ENCODE results near the gene WHRN.

Gene WHRN

DNA sequence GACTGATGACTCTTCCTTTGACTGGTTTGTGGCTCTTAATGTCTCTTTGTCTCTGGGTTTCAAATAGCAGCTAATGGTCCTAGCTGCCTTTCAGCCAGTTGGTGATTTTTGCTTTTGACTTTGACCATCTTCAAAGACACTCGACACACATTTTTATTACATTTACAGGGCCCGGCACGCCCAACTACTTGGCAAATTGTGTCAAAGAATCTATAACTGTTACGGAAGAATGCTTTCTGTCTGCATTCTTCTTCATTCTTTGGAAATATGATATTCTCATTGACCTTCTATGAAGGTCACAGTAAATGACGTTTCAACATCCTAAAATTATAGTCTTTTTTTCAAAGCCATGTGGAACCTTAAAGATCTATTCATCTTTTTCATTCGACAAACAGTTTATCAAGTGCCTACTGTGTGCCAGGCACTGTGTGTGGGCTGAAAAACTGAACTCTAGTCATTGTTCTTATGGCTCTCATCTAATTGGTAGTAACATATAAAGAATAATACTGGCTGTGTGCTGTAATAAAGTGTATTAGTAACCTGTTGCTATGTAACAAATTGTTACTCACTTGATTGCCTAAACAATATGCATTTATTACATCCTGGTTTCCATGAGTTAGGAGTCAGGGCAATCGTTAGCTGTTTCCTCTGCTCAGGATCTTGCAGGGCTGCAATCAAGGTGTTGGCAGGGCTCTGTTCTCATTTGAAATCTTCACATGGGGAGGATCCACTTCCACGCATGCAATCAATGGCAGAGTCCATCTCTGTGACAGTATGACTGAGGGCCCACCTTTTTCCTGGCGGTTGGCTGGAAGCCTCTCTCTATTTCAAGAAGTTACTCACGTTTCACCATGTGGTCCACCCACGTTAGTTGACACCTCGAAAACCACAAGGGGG, 7.0 kb upstream of the WHRN start:
- no peaks in the 10 kb centered on the region for H3K36me3 ChIP-seq (ENCODE audit: control insufficient read depth, insufficient read depth, low read length)
- no peak overlapping the region for H3K4me3 ChIP-seq (ENCODE audit: low read length)
- H3K9ac ChIP-seq (ENCODE audit: low read length), result no peak overlapping the region
- H3K27ac ChIP-seq (ENCODE audit: low read depth, low read length), result no peak overlapping the region
- no peaks in the 10 kb centered on the region for H3K27me3 ChIP-seq (ENCODE audit: control insufficient read depth, insufficient read depth, low read length)
- no peaks in the 10 kb centered on the region for H3K4me1 ChIP-seq (ENCODE audit: control insufficient read depth, insufficient read depth, low read length)

DNA sequence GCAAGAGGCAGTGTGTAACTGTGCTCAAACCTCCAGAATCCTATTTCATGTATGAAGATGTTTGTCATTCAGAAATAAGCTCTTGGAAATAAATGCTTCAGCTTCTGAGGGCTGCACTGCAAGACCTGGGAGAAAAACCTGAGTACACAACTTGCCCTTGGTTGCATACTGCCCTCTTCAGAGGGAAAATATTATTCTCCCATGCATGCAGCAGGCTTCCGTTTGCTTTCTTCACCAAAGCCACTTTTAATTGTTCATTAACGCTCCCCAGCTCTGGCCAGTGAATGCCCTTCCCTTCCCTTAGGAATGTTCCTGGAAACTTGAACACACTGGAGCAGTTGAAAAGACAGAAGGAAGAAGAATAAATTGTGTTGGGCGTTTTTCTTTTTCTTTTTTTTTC, 2.5 kb upstream of the WHRN start:
- Histone ChIP-seq H3K9ac (ENCODE audit: low read length) (no peak overlapping the region), H3K27me3 (ENCODE audit: control insufficient read depth, insufficient read depth, low read length) (no peaks in the 10 kb centered on the region), H3K27ac (ENCODE audit: low read depth, low read length) (no peak overlapping the region), H3K36me3 (ENCODE audit: control insufficient read depth, insufficient read depth, low read length) (no peaks in the 10 kb centered on the region), H3K4me1 (ENCODE audit: control insufficient read depth, insufficient read depth, low read length) (peaks cover 4% of the 10 kb centered on the region), H3K4me3 (ENCODE audit: low read length) (no peak overlapping the region)

DNA sequence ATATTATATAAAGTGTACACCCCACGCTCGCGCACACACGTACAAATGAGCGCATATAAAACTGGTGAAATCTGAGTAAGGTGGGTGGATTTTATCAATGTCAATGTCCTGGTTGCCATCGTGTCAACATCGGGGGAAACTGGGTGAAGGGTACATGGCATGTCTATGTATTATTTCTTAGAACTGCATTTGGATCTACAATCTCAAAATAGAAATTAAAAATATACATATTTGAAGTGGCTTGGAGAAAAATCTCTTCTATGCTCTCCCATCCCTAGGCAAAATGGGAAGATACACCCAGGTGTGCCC, 763 bp upstream of the WHRN start:
- Histone ChIP-seq H3K4me1 (ENCODE audit: control insufficient read depth, insufficient read depth, low read length) (peaks cover 13% of the 10 kb centered on the region), H3K36me3 (ENCODE audit: control insufficient read depth, insufficient read depth, low read length) (no peaks in the 10 kb centered on the region), H3K9ac (ENCODE audit: low read length) (no peak overlapping the region), H3K27ac (ENCODE audit: low read depth, low read length) (no peak overlapping the region), H3K4me3 (ENCODE audit: low read length) (peak overlapping the region; percentile 71), H3K27me3 (ENCODE audit: control insufficient read depth, insufficient read depth, low read length) (no peaks in the 10 kb centered on the region)

DNA sequence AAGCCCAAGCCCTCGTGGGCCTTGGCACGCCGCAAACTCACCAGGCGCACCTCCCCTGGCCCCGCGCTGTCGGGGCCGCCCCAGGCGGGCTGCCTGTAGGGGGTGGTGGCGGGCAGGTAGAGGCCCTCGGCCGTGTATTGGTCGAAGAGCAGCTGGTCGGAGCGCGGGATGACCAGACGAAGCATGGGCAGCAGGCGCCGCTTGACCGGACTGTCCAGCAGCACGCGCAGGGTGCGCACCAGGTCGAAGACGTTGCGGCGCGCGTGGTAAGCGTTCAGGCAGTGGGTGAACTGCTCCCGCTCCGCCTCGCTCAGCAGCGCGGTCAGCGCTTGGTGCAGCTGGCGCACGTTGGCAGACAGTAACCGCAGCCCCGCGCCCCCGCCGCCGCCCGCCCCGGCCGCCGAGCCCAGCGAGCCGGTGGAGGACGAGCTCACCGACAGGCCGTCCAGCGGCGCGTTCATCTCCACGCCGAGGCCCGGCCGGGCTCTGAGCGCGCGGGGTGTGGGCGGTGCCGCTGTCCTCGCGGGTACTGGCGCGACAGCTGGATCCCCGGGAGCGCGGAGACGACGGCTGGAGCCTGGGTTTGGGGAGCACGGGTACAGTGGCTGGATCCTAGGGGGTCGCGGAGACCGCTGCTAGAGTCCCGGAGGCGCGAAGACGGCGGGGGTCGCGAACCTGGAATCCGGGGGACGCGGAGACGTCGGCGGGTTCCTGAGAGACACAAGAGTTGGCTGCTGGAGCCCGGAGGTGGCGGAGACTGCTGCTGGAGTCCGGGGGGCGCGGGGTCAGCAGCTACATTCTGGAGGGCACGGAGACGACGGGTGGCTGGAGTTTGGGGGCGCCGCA, 709 bp downstream of the WHRN start:
- Histone ChIP-seq H3K4me3 (ENCODE audit: low read length) (peak overlapping the region; percentile 72), H3K27ac (ENCODE audit: low read depth, low read length) (peak overlapping the region; percentile 93), H3K27me3 (ENCODE audit: control insufficient read depth, insufficient read depth, low read length) (no peaks in the 10 kb centered on the region), H3K4me1 (ENCODE audit: control insufficient read depth, insufficient read depth, low read length) (peaks cover 16% of the 10 kb centered on the region), H3K9ac (ENCODE audit: low read length) (peak overlapping the region; percentile 61), H3K36me3 (ENCODE audit: control insufficient read depth, insufficient read depth, low read length) (no peaks in the 10 kb centered on the region)

DNA sequence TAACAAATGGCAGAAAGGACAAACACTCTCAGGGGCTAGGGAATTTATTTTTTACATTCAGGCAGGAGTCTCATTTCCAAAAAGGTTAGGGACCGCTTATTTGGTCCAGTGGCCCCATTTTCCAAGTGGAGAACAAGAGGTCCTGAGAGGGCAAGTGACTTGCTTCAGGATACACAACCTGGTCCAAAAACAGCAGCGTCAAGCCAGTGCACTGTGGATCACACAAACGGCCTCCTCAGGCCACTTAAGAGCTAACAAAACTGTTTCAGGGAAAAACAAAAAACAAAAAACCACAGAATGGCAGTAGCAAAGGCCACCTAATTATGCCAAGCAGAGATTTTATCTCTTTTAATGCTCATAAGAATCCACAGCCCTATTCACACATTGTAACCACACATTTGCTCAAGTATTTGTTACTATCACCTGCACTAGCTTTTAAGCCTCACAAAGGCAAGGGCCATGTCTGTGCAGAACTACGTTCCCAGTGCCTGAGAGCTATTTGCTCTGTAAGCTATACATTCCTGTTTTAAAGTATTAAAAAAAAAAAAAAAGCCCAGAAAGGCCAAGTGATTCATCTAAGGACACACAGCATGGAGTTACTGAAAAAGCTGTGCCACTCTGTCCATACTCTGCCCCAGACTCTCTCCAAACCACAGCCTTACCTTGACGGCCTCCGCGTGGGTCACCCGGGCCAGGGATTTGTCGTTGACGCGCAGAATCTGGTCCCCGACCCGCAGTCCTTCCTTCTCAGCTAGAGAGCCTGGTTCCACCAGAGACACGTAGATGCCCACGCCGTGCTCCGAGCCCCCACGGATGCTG, 1.5 kb downstream of the WHRN start:
- H3K4me1 ChIP-seq (ENCODE audit: control insufficient read depth, insufficient read depth, low read length), result peaks cover 16% of the 10 kb centered on the region
- H3K27me3 ChIP-seq (ENCODE audit: control insufficient read depth, insufficient read depth, low read length), result no peaks in the 10 kb centered on the region
- H3K27ac ChIP-seq (ENCODE audit: low read depth, low read length), result peak overlapping the region; percentile 93
- no peak overlapping the region for H3K9ac ChIP-seq (ENCODE audit: low read length)
- H3K4me3 ChIP-seq (ENCODE audit: low read length), result peak overlapping the region; percentile 72
- H3K36me3 ChIP-seq (ENCODE audit: control insufficient read depth, insufficient read depth, low read length), result no peaks in the 10 kb centered on the region

DNA sequence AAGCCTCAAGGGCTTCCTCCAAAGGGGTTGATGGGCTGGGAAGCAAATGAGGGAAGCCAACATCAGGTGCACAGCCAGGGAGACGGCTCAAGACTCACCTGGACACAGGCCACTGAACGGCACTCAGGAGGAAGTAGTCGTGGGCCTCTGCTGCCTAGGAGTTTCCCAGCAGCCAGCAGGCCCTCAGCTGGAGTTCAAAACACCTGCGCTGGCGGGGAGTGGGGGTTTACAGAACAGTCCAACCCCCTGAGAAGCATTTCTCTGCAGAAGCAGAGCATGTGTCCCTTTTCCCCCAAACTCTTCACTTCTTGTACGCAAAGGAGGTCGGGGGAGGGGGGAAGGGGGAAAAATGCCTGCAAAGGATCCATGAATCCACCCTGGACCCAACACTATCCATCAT, 2.3 kb downstream of the WHRN start:
- Histone ChIP-seq H3K27me3 (ENCODE audit: control insufficient read depth, insufficient read depth, low read length) (no peaks in the 10 kb centered on the region), H3K36me3 (ENCODE audit: control insufficient read depth, insufficient read depth, low read length) (no peaks in the 10 kb centered on the region), H3K4me1 (ENCODE audit: control insufficient read depth, insufficient read depth, low read length) (peaks cover 16% of the 10 kb centered on the region), H3K27ac (ENCODE audit: low read depth, low read length) (peak overlapping the region; percentile 93), H3K9ac (ENCODE audit: low read length) (no peak overlapping the region), H3K4me3 (ENCODE audit: low read length) (peak overlapping the region; percentile 47)

DNA sequence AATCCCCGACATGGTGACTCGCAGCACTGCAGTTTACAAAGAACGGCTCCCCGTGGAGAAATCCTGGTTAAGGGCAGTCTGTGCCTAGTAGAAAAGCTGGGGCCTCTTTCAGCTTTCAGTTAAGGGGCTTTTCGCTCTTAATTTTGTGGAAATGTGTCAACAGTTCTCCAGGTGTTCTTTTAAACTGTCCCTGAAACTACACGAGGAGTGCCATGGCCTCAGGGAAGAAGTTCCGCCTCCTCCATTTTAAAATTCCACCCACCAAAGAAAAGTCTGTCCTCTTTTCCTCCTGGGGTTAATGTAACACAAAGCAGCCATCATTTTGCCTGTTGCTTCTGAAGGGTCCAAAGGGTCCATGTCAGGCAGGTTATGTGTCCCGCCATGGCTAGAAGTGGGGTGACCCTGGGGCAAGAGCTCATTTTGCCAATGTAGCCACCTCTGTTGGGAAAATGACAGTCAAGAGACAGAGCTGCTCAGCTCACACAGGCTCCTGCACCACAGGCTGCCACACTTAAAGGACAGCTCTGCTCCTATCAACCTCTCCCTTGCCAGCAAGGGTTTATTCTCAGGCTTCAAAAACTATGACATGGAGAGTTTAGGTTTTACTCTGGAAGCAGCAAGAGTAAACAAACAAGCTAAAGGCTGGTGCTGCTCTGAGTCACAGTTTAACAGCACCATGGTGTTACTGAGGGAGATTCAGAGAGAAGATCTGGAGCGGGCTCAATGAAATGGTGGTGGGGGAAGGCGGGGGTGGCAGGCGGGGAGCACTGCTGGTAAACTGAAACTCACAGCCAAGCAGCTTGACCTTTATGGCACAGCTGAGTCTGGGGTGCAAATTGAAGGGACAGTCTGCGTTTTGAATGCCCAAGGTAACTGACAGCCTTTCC, 3.2 kb downstream of the WHRN start:
- Histone ChIP-seq H3K4me1 (ENCODE audit: control insufficient read depth, insufficient read depth, low read length) (peaks cover 16% of the 10 kb centered on the region), H3K4me3 (ENCODE audit: low read length) (peak overlapping the region; percentile 47), H3K27me3 (ENCODE audit: control insufficient read depth, insufficient read depth, low read length) (no peaks in the 10 kb centered on the region), H3K27ac (ENCODE audit: low read depth, low read length) (peak overlapping the region; percentile 93), H3K36me3 (ENCODE audit: control insufficient read depth, insufficient read depth, low read length) (no peaks in the 10 kb centered on the region), H3K9ac (ENCODE audit: low read length) (peak overlapping the region; percentile 12)

DNA sequence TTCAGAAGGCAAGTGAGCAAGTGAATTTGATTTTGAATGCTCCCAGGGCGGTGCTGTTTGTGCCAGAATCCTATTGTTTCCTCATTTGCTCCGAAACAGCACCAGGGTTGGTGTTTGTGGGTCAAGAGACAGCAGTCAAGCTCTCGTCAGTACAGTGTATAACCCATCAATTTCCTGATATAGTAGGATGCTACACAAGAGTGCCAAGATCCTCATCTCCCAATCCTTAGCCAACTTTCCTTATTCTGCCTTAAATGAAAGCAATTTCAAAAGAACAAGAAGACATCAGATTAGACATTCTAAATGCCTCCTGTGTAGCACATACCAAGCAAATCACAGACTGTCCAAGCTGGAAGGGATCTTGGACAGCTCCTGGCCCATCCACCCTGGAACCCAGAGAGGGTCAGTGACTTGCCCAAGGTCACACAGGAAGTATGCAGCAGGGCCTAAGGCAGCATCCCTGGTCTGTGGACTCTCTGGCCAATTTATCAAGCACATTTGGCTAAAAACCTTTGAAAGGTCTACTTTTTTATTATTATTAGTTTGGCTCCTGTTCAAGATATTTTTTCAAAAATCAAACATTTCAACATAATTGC, 4.5 kb downstream of the WHRN start:
- Histone ChIP-seq H3K36me3 (ENCODE audit: control insufficient read depth, insufficient read depth, low read length) (no peaks in the 10 kb centered on the region), H3K4me1 (ENCODE audit: control insufficient read depth, insufficient read depth, low read length) (peaks cover 16% of the 10 kb centered on the region), H3K9ac (ENCODE audit: low read length) (no peak overlapping the region), H3K27me3 (ENCODE audit: control insufficient read depth, insufficient read depth, low read length) (no peaks in the 10 kb centered on the region), H3K27ac (ENCODE audit: low read depth, low read length) (peak overlapping the region; percentile 7), H3K4me3 (ENCODE audit: low read length) (no peak overlapping the region)

DNA sequence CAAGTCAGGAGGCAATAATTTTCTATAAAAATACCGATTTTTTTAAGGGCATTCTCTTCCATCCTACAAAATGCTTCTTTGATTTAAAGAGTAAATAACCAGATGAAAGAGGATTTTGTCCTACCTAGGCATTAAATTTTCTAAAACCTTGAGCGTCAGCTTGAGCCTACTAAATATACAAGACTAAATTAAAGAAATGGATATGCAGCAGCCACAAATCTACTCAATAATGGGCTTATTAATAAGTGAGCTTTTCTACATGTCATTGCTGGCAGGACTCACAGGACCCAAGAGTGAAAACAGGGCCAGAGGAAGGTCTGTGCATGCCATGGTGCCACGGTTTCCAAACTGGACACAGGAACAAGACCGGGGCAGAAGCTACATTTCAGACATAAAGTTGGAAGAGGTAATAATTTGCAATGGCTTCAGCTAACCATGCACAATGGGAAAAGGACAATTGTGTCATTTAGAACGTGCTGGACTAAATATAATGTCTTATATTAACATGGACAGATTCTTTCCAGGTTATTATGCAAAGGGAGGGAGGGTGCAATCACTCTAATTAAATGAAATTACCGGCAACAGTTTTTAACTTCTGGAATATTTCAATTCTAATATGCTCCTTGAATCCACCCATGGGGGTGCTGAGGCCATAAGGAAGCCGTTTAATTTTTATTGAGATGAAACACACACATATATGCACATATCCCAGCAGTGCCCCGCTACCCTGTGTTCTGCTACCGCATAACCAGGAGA, 5.2 kb downstream of the WHRN start:
- no peak overlapping the region for H3K9ac ChIP-seq (ENCODE audit: low read length)
- no peak overlapping the region for H3K4me3 ChIP-seq (ENCODE audit: low read length)
- H3K4me1 ChIP-seq (ENCODE audit: control insufficient read depth, insufficient read depth, low read length), result peaks cover 16% of the 10 kb centered on the region
- no peaks in the 10 kb centered on the region for H3K27me3 ChIP-seq (ENCODE audit: control insufficient read depth, insufficient read depth, low read length)
- no peaks in the 10 kb centered on the region for H3K36me3 ChIP-seq (ENCODE audit: control insufficient read depth, insufficient read depth, low read length)
- no peak overlapping the region for H3K27ac ChIP-seq (ENCODE audit: low read depth, low read length)

DNA sequence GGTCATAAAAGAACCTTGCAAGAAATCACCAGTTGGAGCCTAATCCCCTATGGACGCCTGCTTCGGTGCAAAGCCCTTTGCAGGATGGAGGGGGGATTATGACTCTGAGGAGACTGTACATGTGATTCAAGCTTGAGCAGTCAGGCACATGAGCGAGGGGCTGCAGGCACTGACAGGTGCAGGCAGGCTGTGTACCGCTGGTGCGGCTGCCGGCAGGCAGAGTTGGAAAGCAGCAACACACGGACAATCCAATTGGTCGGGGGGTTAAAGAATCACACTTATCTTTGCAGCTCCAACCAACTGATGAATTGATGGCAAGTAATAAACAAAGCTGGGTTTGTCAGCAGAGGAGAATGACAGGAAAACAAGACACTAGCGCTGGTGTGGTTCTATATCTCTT, 5.7 kb downstream of the WHRN start:
- Histone ChIP-seq H3K27me3 (ENCODE audit: control insufficient read depth, insufficient read depth, low read length) (no peaks in the 10 kb centered on the region), H3K27ac (ENCODE audit: low read depth, low read length) (no peak overlapping the region), H3K36me3 (ENCODE audit: control insufficient read depth, insufficient read depth, low read length) (no peaks in the 10 kb centered on the region), H3K4me3 (ENCODE audit: low read length) (no peak overlapping the region), H3K4me1 (ENCODE audit: control insufficient read depth, insufficient read depth, low read length) (peaks cover 16% of the 10 kb centered on the region), H3K9ac (ENCODE audit: low read length) (no peak overlapping the region)
